Measurements from ENCODE around the gene AFF1. TPM values are rescaled to one million over a fixed set of nuclear protein-coding genes. Genes with fewer than 3 reads are reported as not detected.

Gene AFF1
- total RNA-seq, 6 experiments from 2014 or later: 23.8 to 39.6 (median 34.9) TPM

DNA sequence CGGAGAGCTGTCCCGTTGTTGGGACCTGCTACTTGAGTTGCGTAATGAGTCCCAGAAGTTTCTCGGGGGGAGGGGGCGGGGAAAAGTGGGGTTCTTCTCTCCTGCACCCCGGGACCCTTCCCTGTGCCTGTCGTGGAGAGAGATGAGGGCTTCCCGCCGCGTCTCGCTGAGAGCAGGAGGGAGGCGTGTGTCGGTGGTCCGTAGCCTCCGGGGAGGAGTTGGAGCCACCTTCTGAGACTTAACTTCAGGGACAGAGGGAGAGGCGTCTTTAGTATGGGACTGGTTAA is 698 bp downstream of the AFF1 start:
- 0% methylated on average over 3 of the region's 16 CpGs for WGBS (ENCODE audit: insufficient coverage, low coverage, low lambda C conversion rate, missing lambda C conversion rate)
- Histone ChIP-seq H3K27me3 (no peaks in the 10 kb centered on the region), H3K4me1 (peaks cover 0 to 45% (median 22%) of the 10 kb centered on the region in 4 donors), H3K27ac (peak overlapping the region; percentile 97 to 98 (median 98)), H3K36me3 (no peaks in the 10 kb centered on the region), H3K9me3 (no peaks in the 10 kb centered on the region), H3K4me3 (peak overlapping the region; percentile 85 to 93 (median 89))
- ATAC-seq (peak in 3 of 4 donors; percentile 2 to 11 (median 4)), DNase-seq (peak in 1 of 3 donors; percentile 70)
- intact Hi-C loops (cut with DNase I): loop anchor here in 1 of 2 donors (10.0 kb wide), 1 partner anchor 49 kb away; no protein-coding TSS in a partner anchor
- no peak for TF ChIP-seq POLR2A (IDR thresholded peaks at IDR 0.05)
- TF ChIP-seq, protein P1, sequence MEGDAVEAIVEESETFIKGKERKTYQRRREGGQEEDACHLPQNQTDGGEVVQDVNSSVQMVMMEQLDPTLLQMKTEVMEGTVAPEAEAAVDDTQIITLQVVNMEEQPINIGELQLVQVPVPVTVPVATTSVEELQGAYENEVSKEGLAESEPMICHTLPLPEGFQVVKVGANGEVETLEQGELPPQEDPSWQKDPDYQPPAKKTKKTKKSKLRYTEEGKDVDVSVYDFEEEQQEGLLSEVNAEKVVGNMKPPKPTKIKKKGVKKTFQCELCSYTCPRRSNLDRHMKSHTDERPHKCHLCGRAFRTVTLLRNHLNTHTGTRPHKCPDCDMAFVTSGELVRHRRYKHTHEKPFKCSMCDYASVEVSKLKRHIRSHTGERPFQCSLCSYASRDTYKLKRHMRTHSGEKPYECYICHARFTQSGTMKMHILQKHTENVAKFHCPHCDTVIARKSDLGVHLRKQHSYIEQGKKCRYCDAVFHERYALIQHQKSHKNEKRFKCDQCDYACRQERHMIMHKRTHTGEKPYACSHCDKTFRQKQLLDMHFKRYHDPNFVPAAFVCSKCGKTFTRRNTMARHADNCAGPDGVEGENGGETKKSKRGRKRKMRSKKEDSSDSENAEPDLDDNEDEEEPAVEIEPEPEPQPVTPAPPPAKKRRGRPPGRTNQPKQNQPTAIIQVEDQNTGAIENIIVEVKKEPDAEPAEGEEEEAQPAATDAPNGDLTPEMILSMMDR (IDR thresholded peaks at IDR 0.05): no peak

DNA sequence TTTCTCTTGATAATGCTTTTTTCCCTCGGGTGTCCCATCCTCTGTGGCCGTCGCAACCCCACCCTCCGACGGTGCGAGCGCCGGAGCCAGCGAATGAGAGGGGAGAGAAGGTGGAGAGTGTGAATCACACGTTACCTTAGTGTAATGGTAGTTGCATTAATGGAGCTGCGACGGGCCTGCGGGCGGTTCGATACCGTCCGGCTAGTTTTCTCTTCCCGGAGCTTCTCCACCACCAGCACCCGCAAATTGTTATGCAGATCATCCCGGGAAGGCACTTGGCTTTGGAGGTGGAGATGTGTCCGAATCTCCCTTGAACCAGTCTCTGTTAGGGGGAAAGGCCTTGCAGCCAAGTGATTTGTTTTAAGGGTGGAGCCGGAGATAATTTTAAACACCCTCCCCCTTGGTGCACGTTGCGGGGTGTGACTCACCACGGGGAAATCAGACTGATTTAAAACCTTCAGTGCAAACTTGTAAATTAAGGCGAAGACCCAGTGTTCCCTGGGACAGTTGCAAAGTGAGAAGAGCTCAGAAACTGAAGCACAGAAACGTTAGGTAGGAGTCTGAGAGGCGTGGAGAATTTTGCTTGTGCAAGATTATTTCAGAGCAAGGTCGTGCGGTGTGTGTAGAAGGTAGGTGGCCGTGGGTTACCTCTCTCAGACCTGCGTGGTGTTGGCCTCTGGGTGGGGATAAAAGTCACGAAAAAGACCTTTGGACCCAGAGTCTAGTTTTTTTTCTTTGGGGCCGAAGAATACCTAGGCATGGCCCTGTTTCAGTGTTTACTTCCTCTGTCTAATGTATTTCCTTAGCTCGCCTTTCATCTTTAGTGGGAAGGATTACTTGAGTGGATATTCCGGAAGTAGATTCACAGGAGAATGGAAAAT is 1.3 kb downstream of the AFF1 start:
- TF ChIP-seq, protein P1 (IDR thresholded peaks at IDR 0.05): no peak
- peak; percentile 58 for TF ChIP-seq POLR2A (IDR thresholded peaks at IDR 0.05)
- peak overlapping the region; percentile 85 to 93 (median 89) for H3K4me3 ChIP-seq
- DNase-seq (peak; percentile 72 to 80 (median 75)), ATAC-seq (peak; percentile 46 to 62 (median 56))
- H3K27ac ChIP-seq: peak overlapping the region; percentile 97 to 98 (median 98)
- no peaks in the 10 kb centered on the region for H3K36me3 ChIP-seq
- H3K9me3 ChIP-seq: no peaks in the 10 kb centered on the region
- H3K27me3 ChIP-seq: no peaks in the 10 kb centered on the region
- intact Hi-C loops (cut with DNase I): loop anchor here in 1 of 2 donors (10.0 kb wide), 1 partner anchor 49 kb away; no protein-coding TSS in a partner anchor
- peaks cover 0 to 51% (median 22%) of the 10 kb centered on the region in 4 donors for H3K4me1 ChIP-seq
- WGBS (ENCODE audit: insufficient coverage, low coverage, low lambda C conversion rate, missing lambda C conversion rate): 3% methylated on average over 27 of the region's 36 CpGs

DNA sequence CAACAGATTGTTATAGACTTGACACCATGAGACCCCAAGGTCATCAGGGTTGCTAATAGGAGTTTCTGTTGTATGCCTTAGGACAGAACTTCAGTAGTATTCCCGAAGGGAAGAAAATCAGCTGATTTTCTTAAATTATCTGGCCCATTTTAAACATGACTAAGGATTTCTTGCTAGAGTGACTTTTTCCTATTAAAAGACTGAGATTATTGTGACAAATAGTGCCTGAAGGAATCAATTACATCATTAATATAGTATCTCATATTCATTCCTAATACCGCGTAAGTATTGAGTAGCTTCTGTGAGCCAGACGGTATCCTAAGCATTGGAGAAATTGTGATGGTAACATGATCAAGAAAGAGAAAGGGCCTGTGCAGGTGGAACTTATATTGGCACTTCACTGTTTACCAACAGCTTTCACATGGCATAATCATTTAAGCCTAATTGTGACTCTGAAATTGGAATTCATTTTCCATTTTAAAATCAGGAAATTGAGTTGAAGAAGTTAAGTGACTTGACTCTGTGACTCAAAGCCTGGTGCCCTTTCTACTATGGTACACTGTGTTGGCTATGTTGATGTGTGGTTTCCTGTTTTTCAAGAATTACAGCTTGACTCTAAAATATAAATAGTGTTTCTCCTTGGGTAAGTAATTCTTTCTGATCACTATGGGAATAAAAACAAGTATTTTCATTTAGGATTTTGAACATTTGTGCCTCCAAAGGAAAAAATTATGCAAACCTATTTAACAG is 4.1 kb downstream of the AFF1 start:
- Histone ChIP-seq H3K36me3 (no peaks in the 10 kb centered on the region), H3K27me3 (no peaks in the 10 kb centered on the region), H3K27ac (peak overlapping the region; percentile 41 to 66 (median 48)), H3K4me1 (peaks cover 0 to 63% (median 28%) of the 10 kb centered on the region in 4 donors), H3K4me3 (no peak overlapping the region), H3K9me3 (no peaks in the 10 kb centered on the region)
- intact Hi-C loops (cut with DNase I): loop anchor here in 1 of 2 donors (10.0 kb wide), 1 partner anchor 46 kb away; no protein-coding TSS in a partner anchor
- ATAC-seq (no peak), DNase-seq (no peak)
- 66% methylated on average over 4 of the region's 4 CpGs for WGBS (ENCODE audit: insufficient coverage, low coverage, low lambda C conversion rate, missing lambda C conversion rate)
- TF ChIP-seq, protein P1 (IDR thresholded peaks at IDR 0.05): no peak
- TF ChIP-seq POLR2A (IDR thresholded peaks at IDR 0.05): no peak

DNA sequence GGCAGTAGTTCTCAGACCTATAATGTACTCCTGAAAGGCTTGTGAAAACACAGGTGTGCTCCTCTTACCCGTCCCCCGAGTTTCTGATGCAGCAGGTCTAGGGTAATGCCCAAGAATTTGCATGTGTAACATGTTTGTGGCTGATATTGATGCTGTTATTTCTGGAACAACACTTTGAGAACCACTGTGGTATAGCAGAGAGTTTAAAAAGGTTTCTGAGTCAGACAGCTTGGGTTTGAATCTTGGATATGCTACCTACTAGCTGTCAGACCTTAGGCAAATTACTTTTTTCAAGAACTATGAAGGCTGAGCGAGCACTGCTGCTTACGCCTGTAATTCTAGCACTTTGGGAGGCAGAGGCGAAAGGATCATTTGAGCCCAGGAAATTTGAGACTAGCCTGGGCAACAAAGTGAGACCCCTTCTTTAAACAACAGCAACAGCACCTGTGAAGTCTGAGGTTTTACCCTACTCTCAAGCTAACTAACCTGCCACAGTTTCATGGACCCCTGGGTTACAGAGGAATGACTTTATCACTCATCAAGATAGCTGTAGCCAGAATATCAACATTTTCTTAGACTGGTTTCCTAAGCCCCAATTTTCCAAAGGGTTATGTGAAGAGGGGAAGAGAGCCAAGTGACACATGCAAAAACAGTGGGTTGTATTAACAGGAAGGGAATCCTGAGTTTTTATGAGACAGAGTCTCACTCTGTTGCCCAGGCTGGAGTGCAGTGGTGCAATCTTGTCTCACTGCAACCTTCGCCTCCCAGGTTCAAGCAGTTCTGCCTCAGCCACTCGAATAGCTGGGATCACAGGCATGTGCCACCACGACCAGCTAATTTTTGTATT is 5.1 kb downstream of the AFF1 start:
- TF ChIP-seq, protein P1 (IDR thresholded peaks at IDR 0.05): no peak
- TF ChIP-seq POLR2A (IDR thresholded peaks at IDR 0.05): no peak
- intact Hi-C loops (cut with DNase I): loop anchor here in 1 of 2 donors (10.0 kb wide), 1 partner anchor 45 kb away; no protein-coding TSS in a partner anchor
- Histone ChIP-seq H3K36me3 (no peaks in the 10 kb centered on the region), H3K4me1 (peaks cover 0 to 60% (median 28%) of the 10 kb centered on the region in 4 donors), H3K4me3 (no peak overlapping the region), H3K27me3 (no peaks in the 10 kb centered on the region), H3K27ac (peak overlapping the region; percentile 41 to 66 (median 48)), H3K9me3 (no peaks in the 10 kb centered on the region)
- WGBS (ENCODE audit: insufficient coverage, low coverage, low lambda C conversion rate, missing lambda C conversion rate): 42% methylated on average over 8 of the region's 8 CpGs
- DNase-seq (no peak), ATAC-seq (peak in 1 of 4 donors; percentile 7)
